ENCODE measurements around the gene TBC1D21. TPM values are rescaled to one million over a fixed set of nuclear protein-coding genes. Genes with fewer than 3 reads are reported as not detected.

TBC1D21 gene
- total RNA-seq, 1 experiment from 2014 or later, result not detected

DNA sequence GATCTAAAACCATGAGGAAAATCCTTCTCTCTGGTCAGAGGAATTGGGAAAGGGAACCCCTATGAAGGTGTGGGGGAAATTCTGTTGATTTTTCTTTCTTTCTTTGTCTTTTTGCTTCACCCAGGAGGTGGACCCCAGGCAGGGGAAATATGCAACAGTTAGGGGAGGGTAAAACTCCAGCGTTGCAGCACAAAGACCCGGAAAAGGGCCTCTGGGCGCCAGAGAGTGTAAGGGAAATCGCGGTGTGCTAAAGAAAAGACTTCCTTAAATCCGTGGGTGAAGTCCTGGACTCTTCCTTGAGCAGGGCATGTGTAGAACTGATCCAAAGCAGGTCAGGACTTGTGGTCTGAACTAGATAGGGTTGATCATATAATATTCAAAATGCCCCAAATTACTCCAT is 11.1 kb upstream of the TBC1D21 start:
- Histone ChIP-seq H3K36me3 (ENCODE audit: insufficient read depth, low read length, poor library complexity, severe bottlenecking) (no peaks in the 10 kb centered on the region), H3K27me3 (replicated peaks; ENCODE audit: insufficient read depth, low read depth, low read length, poor library complexity) (peaks cover 66% of the 10 kb centered on the region), H3K9me3 (ENCODE audit: low read depth, low read length, poor library complexity, severe bottlenecking) (peaks cover 6% of the 10 kb centered on the region), H3K4me3 (ENCODE audit: low read depth, low read length, poor library complexity, severe bottlenecking) (no peak overlapping the region), H3K27ac (ENCODE audit: low read depth, low read length, poor library complexity, severe bottlenecking) (no peak overlapping the region), H3K4me1 (ENCODE audit: insufficient read depth, low read length, poor library complexity, severe bottlenecking) (no peaks in the 10 kb centered on the region)
- BruUV-seq (replicated peaks), result no TSS peak
- no peak for DNase-seq (ENCODE audit: low spot score)
- CTCF ChIA-PET, result interaction anchor here (0.7 kb wide), 1 partner anchor 597 kb away, joined by 5 read pairs; no protein-coding TSS in a partner anchor
- intact Hi-C loops (cut with micrococcal nuclease; ENCODE audit: unreplicated experiment), result no loop called here
- no peak for TF ChIP-seq EZH2 (IDR thresholded peaks at IDR 0.05; ENCODE audit: borderline replicate concordance, low read depth, low read length, poor library complexity, severe bottlenecking)
- TF ChIP-seq, protein P1, sequence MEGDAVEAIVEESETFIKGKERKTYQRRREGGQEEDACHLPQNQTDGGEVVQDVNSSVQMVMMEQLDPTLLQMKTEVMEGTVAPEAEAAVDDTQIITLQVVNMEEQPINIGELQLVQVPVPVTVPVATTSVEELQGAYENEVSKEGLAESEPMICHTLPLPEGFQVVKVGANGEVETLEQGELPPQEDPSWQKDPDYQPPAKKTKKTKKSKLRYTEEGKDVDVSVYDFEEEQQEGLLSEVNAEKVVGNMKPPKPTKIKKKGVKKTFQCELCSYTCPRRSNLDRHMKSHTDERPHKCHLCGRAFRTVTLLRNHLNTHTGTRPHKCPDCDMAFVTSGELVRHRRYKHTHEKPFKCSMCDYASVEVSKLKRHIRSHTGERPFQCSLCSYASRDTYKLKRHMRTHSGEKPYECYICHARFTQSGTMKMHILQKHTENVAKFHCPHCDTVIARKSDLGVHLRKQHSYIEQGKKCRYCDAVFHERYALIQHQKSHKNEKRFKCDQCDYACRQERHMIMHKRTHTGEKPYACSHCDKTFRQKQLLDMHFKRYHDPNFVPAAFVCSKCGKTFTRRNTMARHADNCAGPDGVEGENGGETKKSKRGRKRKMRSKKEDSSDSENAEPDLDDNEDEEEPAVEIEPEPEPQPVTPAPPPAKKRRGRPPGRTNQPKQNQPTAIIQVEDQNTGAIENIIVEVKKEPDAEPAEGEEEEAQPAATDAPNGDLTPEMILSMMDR (conservative IDR thresholded peaks at IDR 0.05; ENCODE audit: low read depth, low read length), result no peak
- POLR2A ChIA-PET (ENCODE audit: low non-redundant PET), result no interaction called here

DNA sequence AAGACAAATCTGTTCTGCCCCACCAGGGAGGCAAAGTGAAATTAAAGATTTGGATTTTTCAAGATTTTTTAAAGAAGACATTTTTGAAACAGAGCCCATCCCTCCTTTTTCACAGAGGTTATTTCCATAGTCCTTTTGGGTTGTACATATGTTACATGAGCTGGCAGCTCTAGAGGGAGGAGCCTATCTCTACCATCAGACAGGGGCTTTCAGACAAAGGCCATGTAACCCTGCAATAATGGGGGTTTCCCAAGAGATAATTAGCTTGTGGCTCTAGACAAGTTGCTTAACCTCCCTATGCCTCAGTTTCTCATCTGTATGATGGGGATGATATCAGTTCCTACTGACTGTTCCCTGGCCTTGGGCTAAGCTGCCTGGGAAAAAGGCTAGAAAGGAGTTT is 8.0 kb upstream of the TBC1D21 start:
- H3K27me3 ChIP-seq (replicated peaks; ENCODE audit: insufficient read depth, low read depth, low read length, poor library complexity), result peaks cover 90% of the 10 kb centered on the region
- POLR2A ChIA-PET (ENCODE audit: low non-redundant PET), result no interaction called here
- no peaks in the 10 kb centered on the region for H3K36me3 ChIP-seq (ENCODE audit: insufficient read depth, low read length, poor library complexity, severe bottlenecking)
- CTCF ChIA-PET, result no interaction called here
- no TSS peak for BruUV-seq (replicated peaks)
- no peaks in the 10 kb centered on the region for H3K4me1 ChIP-seq (ENCODE audit: insufficient read depth, low read length, poor library complexity, severe bottlenecking)
- H3K27ac ChIP-seq (ENCODE audit: low read depth, low read length, poor library complexity, severe bottlenecking), result no peak overlapping the region
- TF ChIP-seq, protein P1 (conservative IDR thresholded peaks at IDR 0.05; ENCODE audit: low read depth, low read length), result no peak
- TF ChIP-seq EZH2 (IDR thresholded peaks at IDR 0.05; ENCODE audit: borderline replicate concordance, low read depth, low read length, poor library complexity, severe bottlenecking), result no peak
- H3K9me3 ChIP-seq (ENCODE audit: low read depth, low read length, poor library complexity, severe bottlenecking), result peaks cover 6% of the 10 kb centered on the region
- DNase-seq (ENCODE audit: low spot score), result no peak
- no peak overlapping the region for H3K4me3 ChIP-seq (ENCODE audit: low read depth, low read length, poor library complexity, severe bottlenecking)
- intact Hi-C loops (cut with micrococcal nuclease; ENCODE audit: unreplicated experiment), result no loop called here

DNA sequence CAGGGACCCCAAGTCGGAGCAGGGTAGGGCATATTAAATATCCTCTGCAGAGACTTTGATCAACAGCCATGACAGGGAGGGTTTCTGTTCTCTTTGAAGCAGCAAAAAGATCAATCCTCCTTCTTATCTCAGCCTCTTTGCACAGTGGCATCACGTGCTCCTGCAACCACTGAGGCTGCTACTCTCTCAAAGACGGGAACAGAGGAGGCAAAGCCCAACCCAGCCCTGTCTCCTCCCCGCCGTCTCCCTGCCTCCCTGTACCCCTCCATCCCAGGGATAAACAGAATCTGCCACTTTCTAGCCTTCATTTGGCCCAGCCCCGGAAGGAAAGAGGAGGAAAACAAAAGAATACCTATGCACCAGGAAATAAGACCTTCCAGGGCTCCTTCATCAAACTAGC is 7.5 kb upstream of the TBC1D21 start:
- Histone ChIP-seq H3K4me1 (ENCODE audit: insufficient read depth, low read length, poor library complexity, severe bottlenecking) (no peaks in the 10 kb centered on the region), H3K27ac (ENCODE audit: low read depth, low read length, poor library complexity, severe bottlenecking) (no peak overlapping the region), H3K36me3 (ENCODE audit: insufficient read depth, low read length, poor library complexity, severe bottlenecking) (no peaks in the 10 kb centered on the region), H3K4me3 (ENCODE audit: low read depth, low read length, poor library complexity, severe bottlenecking) (no peak overlapping the region), H3K9me3 (ENCODE audit: low read depth, low read length, poor library complexity, severe bottlenecking) (peaks cover 6% of the 10 kb centered on the region), H3K27me3 (replicated peaks; ENCODE audit: insufficient read depth, low read depth, low read length, poor library complexity) (peaks cover 94% of the 10 kb centered on the region)
- ChIA-PET CTCF (no interaction called here), POLR2A (ENCODE audit: low non-redundant PET) (no interaction called here)
- intact Hi-C loops (cut with micrococcal nuclease; ENCODE audit: unreplicated experiment), result no loop called here
- TF ChIP-seq, protein P1 (conservative IDR thresholded peaks at IDR 0.05; ENCODE audit: low read depth, low read length), result no peak
- no peak for TF ChIP-seq EZH2 (IDR thresholded peaks at IDR 0.05; ENCODE audit: borderline replicate concordance, low read depth, low read length, poor library complexity, severe bottlenecking)
- DNase-seq (ENCODE audit: low spot score), result no peak
- BruUV-seq (replicated peaks), result no TSS peak

All from A673 (cell line).